ENCODE measurements around the gene PIP4K2C. TPM values are rescaled to one million over a fixed set of nuclear protein-coding genes. Genes with fewer than 3 reads are reported as not detected.
"Not testable (repeated sequence)": the region's sequence is repeated elsewhere in the genome, so short reads cannot be mapped to it uniquely, and the experiment has no call there.

The PIP4K2C gene
- total RNA-seq, 2 donors from 2014 or later = 33.4 to 39.9 TPM

GRCh38 chr12:57630891-57631433, 40.0 kb downstream of the PIP4K2C start:
- Histone ChIP-seq H3K4me1 (ENCODE audit: control insufficient read depth in 1 of 2, low read depth in 2 of 2) (peaks cover 7 to 17% of the 10 kb centered on the region in 2 donors), H3K27ac (no peak overlapping the region), H3K27me3 (replicated peaks; ENCODE audit: insufficient read depth) (no peaks in the 10 kb centered on the region), H3K9me3 (no peaks in the 10 kb centered on the region), H3K4me3 (no peak overlapping the region), H3K36me3 (peaks cover 4% of the 10 kb centered on the region)
- TF ChIP-seq CTCF (IDR thresholded peaks at IDR 0.05) = no peak
- no peak for DNase-seq (ENCODE audit: low spot score)
- no peak for ATAC-seq (ENCODE audit: insufficient number of reproducible peaks, low FRiP score, low read depth)

- no peaks in the 10 kb centered on the region for H3K36me3 ChIP-seq
- peaks cover 7 to 17% of the 10 kb centered on the region in 2 donors for H3K4me1 ChIP-seq (ENCODE audit: control insufficient read depth in 1 of 2, low read depth in 2 of 2)
- no peak for TF ChIP-seq CTCF (IDR thresholded peaks at IDR 0.05)
- DNase-seq (ENCODE audit: low spot score) = no peak
- H3K27me3 ChIP-seq (replicated peaks; ENCODE audit: insufficient read depth) = no peaks in the 10 kb centered on the region
- no peak for ATAC-seq (ENCODE audit: insufficient number of reproducible peaks, low FRiP score, low read depth)
- no peaks in the 10 kb centered on the region for H3K9me3 ChIP-seq
- H3K4me3 ChIP-seq = peak overlapping the region; percentile 78
- H3K27ac ChIP-seq = no peak overlapping the region
Measured at GRCh38 chr12:57631566-57632072, 40.6 kb downstream of the PIP4K2C start.

- Histone ChIP-seq H3K27me3 (replicated peaks; ENCODE audit: insufficient read depth) (no peaks in the 10 kb centered on the region), H3K9me3 (no peaks in the 10 kb centered on the region), H3K4me3 (peak overlapping the region; percentile 78), H3K4me1 (ENCODE audit: control insufficient read depth in 1 of 2, low read depth in 2 of 2) (peaks cover 7 to 17% of the 10 kb centered on the region in 2 donors), H3K36me3 (no peaks in the 10 kb centered on the region), H3K27ac (no peak overlapping the region)
- no peak for DNase-seq (ENCODE audit: low spot score)
- no peak for TF ChIP-seq CTCF (IDR thresholded peaks at IDR 0.05)
- no peak for ATAC-seq (ENCODE audit: insufficient number of reproducible peaks, low FRiP score, low read depth)
Measured at GRCh38 chr12:57632073-57632957, 41.3 kb downstream of the PIP4K2C start.

- Histone ChIP-seq H3K4me1 (ENCODE audit: control insufficient read depth in 1 of 2, low read depth in 2 of 2) (peaks cover 7 to 17% of the 10 kb centered on the region in 2 donors), H3K9me3 (no peaks in the 10 kb centered on the region), H3K36me3 (no peaks in the 10 kb centered on the region), H3K4me3 (peak within 1 kb of the TSS; percentile 78), H3K27ac (no peak within 1 kb of the TSS), H3K27me3 (replicated peaks; ENCODE audit: insufficient read depth) (no peaks in the 10 kb centered on the region)
- DNase-seq (ENCODE audit: low spot score) (no peak), ATAC-seq (ENCODE audit: insufficient number of reproducible peaks, low FRiP score, low read depth) (no peak)
- peak; percentile 93 for TF ChIP-seq CTCF (IDR thresholded peaks at IDR 0.05)
Measured at GRCh38 chr12:57632958-57633840, 42.2 kb downstream of the PIP4K2C start, which contains the start of gene B4GALNT1. Gene B4GALNT1 (minus strand): TSS chr12:57633201. CDS start chr12:57632132, 1,069 bp downstream.

GRCh38 chr12:57636731-57637130, 45.7 kb downstream of the PIP4K2C start:
- ATAC-seq (ENCODE audit: insufficient number of reproducible peaks, low FRiP score, low read depth); H3K4me3 ChIP-seq; H3K27ac ChIP-seq; H3K36me3 ChIP-seq; H3K27me3 ChIP-seq (replicated peaks; ENCODE audit: insufficient read depth); H3K9me3 ChIP-seq; DNase-seq (ENCODE audit: low spot score): not testable (repeated sequence)
- H3K4me1 ChIP-seq (ENCODE audit: control insufficient read depth in 1 of 2, low read depth in 2 of 2) = peaks cover 5 to 14% of the 10 kb centered on the region in 2 donors
